CD4-positive, alpha-beta T cell treated with Interleukin-12 subunit alpha and Interleukin-12 subunit beta, for 1 hour (primary cell): ENCODE measurements around the gene OR6B3.
A peak's percentile ranks its signal among the peaks of the same experiment; 100 is the strongest.
"Not testable (repeated sequence)": the region's sequence is repeated elsewhere in the genome, so short reads cannot be mapped to it uniquely, and the experiment has no call there.

Source experiments
- DNase-seq: peaks from one replicate; pipeline ENCODE4 v3.0.0-alpha.2; 2020

OR6B3 gene

DNA sequence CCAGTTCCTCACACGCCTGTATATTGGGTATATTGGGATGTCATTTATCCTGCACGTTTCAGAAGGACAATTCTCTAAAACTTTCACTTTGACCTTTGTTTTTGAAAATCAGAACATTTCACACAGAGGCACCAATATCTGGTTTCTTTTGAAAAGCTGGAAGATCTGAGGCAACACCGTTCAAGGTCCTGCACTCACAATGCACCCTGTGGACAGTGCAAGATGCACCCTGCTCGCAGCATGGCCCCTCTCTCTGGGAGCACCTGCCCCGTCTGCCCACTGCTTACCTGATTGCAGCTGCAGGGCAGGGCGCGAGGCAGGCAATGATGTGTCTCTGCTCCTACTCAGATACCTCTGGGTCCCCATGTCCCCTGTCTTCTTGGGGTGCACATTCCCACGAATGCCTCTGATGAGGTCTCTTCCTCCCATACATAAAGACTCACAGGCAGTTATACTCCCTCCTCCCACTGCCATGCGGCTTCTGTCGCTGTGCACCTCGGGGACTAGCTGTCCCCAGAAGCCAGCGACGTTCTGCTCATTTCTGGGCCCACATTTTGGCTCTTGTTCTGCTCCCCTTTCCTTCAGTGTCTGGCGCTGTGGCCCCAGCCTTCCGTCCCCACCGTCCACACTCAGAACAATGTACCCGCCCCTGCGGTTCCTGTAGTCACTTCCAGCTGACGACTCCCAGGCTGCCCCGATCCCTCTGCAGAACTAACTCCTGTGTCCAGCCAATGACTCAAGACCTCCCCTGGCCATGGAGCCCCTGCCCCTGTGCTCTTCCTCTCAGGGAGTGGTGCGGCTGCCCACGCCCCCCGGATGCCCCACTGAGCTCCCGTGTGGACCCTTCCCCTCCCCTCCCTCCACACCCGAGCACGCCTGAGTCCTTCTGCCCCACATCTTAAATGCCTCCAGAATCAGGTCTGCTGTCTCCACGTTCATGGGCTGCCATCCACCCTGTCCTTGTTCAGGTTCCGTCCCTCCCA lies at the start of gene OR6B3:
TSS of gene OR6B3 (minus strand) at position 349 of the 983 bp plus-strand sequence.
- DNase-seq = no peak

DNA sequence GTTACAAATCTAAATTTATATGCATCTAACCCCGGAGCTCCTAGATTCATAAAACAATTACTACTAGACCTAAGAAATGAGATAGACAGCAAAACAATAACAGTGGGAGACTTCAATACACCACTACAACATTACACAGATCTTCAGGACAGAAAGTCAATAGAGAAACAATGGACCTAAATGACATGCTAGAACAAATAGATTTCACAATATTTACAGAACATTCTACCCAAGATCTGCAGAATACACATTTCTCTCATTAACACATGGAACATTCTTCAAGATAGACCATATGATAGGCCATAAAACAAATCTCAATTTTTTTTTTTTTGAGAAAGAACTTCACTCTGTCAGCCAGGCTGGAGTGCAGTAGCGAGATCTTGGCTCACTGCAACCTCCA lies 45.0 kb upstream of the OR6B3 start:
- no peak for DNase-seq

DNA sequence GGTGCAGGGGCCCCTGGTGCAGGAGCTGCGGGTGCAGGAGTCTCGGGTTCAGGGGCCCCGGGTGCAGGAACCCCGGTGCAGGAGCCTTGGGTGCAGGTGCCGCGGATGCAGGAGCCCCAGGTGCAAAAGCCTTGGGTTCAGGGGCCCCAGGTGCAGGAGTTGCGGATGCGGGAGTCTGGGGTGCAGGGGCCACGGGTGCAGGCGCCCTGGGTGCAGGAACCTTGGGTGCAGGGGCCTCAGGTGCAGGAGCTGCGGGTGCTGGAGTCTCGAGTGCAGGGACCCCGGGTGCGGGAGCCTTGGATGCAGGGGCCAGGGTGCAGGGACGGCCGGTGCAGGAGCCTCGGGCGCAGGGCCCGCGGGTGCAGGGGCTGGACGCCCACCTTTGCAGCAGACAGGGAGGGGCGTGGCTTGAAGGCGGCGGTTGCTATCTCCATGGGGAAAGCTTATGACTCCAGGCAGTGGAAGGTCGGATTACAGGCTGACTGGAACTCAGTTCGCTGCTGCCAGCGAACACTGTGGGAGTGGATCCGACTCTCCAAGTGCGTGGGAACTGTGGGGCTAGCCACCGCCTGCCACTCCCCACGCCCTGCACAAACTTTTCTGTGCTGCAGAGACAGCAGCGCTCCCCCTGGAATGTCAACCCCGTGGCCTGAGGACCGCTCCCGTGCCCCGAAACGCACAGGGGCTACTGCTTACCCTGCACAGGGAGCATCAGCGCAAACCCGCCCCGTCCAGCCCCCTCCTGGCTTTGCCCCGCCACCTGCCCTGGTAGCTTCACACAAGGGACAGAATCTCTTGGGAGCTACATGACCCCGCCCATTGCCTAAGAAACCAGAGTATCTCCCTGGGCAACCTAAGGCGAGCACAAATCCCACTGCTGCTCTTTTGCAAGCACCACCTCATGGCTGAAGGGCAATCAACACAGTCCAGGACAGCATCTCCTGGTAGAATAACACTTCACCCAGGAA lies 42.5 kb upstream of the OR6B3 start:
- DNase-seq = no peak

DNA sequence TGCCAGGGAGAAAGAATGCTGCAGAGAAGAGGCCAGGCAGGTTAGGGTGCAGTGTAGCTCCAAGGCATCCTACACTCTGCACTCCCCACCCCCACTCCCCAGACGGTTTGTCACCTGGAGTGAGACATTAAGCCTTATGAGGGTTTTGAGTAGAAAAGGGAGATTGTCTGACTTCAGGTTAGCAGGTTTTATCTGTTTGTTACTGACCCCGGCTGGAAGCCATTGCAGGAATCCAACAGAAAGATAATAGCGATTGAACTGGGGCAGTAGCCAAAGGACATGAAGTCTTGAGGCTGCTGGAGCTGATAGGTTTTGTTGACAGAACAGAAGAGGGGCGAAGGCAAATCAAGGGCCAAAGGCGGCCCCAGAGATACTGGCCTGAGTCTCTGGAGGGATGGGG lies 36.0 kb upstream of the OR6B3 start:
- no peak for DNase-seq

DNA sequence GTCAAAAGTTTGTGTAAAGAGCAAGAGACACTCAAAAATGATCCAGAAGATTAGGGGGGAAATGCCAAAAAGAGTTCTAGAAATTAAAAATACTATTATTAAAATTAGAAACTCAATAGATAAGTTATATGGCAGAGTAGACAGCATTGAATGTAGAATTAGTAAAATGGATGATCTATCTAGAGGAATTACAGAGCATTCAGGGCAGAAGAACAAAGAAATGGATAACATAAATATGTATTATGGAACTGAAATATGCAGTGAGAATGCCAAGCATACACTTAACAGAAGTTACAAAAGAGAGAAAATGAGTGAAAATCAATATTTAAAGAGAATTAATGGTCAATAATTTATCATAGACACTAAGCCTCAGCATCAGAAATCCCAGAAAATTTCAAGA lies 33.2 kb upstream of the OR6B3 start:
- no peak for DNase-seq

DNA sequence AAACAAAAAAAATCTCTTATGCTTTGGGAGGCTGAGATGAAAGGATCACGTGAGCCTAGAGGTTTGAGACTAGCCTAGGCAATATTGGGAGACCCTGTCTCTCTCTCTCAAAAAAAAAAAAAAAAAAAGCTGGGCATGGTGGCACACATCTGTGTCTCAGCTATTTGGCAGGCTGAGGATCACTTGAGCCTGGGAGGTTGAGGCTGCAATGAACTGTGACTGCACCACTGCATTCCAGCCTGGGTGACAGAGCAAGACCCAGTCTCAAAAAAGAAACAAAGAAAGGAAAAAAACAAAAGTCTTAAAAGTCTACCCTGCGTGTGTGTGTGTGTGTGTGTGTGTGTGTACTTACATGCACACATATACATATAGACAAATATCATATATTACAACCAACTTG lies 25.3 kb upstream of the OR6B3 start:
- no peak for DNase-seq

DNA sequence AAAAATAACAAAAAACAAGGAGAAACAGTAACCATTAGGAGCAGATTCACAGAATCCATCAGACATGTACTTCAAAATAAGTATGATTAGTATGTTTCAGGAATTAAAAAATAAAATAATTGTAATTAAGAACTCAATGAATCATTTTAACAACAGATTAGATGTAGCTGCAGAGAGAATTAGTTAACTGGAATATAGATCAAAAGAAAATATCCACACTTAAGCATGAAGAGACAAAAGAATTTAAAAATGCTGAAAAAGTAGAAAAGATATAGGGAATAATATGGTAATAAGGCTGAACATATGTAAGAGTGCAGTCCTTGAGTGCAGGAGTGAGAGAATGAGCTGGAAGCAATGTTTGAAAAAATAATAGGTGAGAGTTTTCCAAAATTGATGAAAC lies 24.1 kb upstream of the OR6B3 start:
- no peak for DNase-seq

DNA sequence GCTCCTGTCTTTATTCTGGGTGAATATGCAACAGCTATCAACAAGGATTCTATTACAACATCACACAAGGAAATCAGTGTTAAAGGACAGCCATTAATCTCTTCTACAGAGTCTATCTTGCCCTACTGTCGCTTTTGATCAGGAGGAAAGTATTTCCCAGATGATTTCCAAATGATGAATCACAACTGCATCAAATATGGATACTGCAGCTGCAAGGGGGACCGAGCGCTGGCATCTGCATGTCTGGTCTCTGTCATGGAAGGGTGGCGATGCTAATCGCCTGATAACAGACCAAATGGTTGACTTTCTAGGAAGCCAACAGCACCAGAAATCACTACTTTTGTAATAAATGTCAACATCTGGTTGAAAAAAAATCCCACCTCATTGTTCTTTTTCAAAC lies 21.2 kb upstream of the OR6B3 start:
- no peak for DNase-seq

DNA sequence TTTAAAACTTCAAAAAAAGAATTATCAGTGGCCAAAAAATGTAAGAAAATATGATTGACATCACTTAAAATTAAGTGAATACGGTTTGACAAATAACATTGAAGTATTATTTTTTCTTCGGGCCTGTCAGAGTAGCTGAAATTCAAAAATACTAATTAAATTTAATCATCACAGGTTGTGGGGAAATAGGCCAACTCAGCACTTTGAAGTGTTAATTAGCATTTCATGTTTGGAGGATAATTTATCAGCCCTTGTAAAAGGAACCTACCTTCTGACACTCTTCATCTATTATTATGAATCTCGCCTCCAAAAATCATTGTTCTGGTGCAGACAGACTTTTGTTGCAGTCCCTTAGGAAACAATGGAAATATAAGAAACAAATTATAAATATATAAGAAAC lies 17.6 kb upstream of the OR6B3 start:
- DNase-seq = no peak

DNA sequence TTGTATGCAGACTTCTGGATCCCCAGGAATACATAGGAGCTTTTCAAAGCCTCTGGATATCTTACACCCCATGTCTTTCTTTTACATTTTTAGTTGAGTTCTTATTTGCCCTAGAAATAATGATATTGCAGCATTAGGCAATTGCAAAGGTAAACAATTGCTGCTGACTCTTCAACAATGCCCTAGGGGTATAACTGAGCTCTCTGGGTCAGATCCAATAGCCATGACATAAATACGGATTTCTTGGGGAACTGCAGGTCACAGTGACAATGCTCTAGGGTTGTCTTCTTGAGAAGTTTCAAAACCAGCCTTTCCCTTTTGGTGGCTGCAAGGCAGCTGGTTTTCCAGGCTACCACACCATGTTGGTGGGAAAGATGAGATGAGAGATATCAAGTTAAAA lies 16.5 kb upstream of the OR6B3 start:
- no peak for DNase-seq

DNA sequence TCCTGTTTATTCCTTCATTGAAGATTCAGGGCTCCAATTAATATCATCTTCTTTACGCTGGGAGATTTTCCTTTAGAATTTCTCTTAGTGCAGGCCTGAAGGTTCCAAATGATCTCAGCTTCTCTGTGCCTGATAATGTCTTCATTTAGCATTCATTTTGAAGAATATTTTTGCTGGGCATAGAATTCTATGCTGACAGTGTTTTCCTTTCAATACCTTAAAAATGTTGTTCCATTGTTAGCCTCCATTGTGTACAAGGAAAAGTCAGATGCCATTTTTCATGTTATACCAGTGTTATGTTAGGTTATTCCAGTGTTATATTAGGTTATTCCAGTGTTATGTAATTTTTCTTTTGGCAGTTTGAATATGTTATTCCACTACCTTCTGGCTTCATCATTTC lies 14.9 kb upstream of the OR6B3 start:
- no peak for DNase-seq

DNA sequence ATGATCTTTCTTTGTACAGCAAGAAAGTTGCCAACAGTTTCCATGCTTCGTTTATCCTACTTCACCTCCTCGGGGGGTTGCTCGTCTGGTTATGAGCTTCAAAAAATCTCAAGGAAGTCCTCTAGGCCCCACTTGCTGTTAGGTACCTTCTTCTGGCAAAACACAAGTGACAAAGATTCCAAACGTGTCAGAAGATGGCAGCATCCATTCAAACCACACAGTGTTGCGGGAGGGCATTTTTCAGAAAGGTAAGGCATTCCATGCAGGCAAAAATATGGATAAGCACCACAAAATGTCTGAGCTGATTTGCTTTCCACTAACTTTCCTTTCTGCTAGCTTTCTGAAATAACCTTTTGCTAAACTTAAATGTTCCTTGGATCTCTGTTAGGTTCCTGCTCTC lies 13.2 kb upstream of the OR6B3 start:
- no peak for DNase-seq

DNA sequence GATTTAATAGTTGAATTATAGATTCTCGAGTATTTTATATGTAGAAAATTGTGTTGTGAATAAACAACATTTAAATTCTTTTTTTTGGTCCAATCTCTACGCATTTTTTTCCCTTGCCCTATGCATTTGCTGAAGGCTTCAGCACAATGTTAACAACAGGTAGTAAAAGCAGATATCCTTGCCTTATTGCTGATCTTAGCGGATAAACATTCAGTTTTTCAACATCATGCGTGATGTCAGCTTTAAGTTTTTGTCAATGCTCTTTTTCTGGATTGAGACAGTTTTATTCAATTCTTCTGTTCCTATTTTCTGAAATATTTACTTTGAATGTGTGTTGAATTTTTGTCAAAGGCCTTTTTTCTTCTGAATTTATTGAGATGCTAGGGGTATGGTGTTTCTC lies 11.6 kb upstream of the OR6B3 start:
- no peak for DNase-seq

DNA sequence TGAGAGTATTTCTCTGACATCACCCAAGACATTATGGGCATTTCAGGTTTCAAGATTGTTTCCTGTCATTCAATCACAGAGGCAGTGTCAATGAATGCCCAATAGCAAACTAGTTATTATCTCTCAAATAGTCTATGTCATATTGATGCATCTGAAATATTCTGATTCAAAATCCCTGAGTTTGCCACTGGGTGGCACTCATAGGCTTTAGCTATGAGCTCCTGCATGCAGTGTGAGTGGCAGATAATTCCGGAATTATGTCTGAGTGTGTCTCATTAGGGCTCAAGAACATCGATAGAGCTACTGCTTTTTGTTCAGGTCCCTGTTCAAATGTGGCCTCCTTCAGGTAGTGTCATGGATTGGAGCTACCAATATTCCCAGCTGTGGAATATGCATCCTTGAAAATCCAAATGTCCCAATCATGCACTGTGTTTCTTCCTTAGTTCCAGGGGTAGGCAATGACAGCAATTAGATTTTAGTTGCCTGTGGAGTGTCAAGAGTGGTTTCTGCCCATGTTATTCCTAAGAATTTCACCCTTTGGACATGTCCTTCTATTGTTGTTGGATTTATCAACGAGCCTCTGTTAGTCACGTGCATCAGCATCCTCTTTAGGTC lies 7.8 kb upstream of the OR6B3 start:
- DNase-seq = peak; percentile 63

DNA sequence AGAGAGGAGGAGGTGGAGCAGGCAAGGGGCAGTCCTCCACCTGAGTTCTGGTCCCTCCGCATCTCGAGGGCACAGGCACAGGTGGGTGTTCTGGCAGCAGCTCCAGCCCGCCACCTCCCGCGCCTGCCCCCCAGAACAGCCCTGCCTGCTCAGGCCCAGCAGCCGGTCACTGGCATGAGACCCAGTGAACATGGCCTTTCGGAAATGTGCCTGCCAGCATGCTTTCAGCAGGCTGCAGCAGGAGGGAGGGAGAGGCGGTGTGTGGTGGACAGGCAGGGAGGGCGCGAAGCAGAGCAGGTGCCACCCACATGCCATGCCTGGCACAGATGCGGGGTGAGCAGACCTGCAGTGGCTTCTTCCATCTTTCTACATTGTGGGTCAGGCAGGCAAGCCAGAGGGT lies 3.4 kb upstream of the OR6B3 start:
- no peak for DNase-seq

DNA sequence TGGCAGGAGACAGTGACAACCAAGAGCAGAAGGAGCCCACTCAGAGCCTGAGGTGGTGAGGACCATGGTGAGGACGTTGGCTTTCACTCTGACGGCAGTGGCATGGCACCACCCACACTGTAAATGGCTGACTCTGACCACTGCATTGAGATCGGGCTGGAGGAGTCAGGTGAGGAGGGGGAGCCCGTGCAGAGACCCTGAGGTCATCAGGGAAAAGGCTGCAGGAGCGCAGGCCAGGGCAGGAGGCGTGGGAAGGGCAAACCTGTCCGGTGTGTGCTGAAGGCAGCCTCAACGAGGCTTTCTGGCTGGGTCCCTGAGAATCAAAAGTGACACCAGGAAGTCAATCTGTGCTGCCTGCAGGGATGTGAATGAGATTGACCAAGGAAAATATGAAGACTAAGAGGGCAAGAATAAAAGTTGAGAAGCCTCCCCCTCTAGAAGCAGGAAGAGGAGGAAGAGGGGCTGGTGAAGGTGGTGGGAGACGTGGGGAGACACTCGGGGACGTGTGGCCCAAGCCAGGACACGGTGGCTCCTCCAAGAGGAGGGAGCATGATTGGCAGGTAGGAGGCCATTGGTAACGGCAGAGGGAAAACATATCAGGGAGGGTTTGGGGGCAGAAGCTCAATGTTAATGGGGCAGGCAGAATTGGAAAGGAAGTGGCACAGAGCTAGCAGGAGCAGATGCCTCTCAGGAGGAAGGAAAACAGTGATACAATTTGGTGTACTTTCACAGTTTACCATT lies 2.0 kb upstream of the OR6B3 start:
- DNase-seq = no peak

DNA sequence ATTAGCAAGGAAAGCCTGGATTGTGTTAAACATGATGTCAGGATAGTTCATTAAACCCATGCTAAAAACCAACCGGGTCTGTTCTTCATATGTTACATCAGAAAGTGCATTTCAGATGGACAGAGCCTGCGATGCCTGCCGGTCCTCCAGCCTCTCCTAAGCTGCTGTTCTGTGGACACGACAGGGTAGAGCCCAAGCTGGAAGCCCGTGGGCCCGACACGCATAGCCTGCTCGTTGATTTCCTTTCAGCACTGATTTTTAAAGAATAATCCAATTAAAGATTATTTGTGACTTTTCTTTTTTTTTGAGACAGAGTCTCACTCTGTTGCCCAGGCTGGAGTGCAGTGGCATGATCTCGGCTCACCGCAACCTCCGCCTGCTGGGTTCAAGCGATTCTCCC lies 797 bp downstream of the OR6B3 start:
- no peak for DNase-seq

DNA sequence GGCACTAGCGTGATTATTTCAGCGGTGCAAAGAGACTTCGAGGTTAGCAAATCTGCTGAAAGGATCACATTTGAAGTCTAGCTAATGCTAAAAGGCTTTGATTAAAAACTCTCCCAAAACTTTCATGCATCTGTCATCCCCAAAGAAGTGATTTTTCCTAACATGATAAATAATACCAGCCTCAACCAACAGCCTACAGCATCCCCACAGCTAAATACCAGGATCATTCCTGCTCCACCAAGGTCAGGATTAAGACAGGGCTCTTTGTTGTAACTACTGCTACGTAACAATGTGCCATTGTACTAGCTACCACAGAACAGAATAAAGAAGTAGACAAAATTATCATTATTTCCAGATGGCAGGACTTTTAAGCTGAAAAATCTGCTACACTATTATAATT lies 1.6 kb downstream of the OR6B3 start:
- no peak for DNase-seq

DNA sequence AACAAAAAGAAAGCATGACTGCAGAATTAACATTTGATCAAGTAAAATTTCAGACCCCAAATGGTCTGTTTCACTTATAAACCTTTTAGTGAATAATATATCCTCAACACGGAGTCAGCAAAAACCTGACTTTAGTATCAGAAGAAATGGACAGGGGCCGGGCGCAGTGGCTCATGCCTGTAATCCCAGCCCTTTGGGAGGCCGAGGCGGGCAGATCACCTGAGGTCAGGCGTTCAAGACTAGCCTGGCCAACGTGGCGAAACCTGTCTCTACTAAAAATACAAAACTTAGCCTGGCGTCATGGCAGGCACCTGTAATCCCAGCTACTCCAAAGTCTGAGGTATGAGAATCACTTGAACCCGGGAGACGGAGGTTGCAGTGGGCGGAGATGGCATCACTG lies 3.0 kb downstream of the OR6B3 start:
- no peak for DNase-seq

DNA sequence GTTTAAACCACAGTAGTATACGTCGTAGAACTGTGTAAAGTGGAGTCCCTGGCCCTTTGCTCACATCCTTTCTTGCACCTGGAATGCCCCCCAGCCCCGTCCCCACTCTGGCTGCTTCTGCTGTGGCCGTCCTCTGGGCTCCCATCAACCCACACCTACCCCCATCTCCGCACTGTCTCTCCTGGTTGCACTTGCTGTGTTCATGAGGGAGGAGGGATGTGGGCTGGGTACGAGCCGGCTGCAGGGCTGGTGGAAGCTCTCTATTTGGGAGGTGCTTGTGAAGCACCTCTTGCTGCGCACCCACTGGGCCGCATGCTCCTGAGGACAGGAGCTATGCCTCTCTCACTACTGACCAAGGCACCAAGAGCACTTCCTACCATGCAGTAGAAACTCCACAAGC lies 5.1 kb downstream of the OR6B3 start:
- no peak for DNase-seq

DNA sequence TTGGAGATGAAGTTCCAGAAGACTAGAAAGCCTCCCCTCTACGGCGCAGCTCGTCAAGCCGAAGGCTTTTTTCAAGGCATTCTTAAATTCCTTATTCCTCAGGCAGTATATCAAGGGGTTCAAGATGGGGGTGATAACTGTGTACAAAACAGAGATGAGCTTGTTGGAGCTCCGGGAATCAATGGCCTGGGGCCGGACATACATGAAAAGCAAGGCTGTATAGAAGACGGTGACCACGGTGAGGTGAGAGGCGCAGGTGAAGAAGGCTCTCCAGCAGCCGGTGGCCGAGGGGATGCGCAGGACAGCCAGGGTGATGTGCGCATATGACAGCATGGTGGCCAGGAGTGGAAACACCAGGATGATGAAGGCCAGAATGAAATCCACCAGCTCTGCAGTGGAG lies 8.2 kb downstream of the OR6B3 start:
- DNase-seq = no peak

DNA sequence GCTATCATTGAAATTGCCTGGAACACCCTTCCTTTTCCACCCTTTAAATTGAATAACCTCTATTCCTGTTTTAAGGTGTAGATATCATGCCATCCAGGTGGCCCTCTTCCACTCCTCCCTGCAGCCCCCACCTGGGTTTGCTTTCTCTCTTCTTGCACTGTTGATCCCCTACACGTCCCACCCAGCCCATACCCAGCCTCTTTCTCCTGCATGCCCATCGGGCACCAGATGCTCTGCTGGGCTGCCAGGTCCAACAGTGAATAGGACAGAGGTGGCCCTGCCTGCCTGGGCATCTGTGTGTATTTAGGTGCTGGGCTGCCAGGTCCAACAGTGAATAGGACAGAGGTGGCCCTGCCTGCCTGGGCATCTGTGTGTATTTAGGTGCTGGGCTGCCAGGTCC lies 9.2 kb downstream of the OR6B3 start:
- DNase-seq = not testable (repeated sequence)
